Common myeloid progenitor, CD34-positive (primary cell): Measurements from ENCODE around the gene JAKMIP2.

ENCODE experiments used
- CTCF ChIA-PET: fragments of 350-600 bp; sonication (Branson Sonifier 250); formaldehyde crosslinking; loops from one replicate; lab custom pipeline; 2021; ENCODE audit warnings: antibody characterized with exemption; lab: Charles Lee
- POLR2A ChIA-PET: fragments of 350-600 bp; sonication (Branson Sonifier 250); formaldehyde crosslinking; loops from one replicate; lab custom pipeline; 2021; ENCODE audit warnings: antibody characterized with exemption; lab: Charles Lee
- DNase-seq, 3 donors: peaks; one replicate each; pipeline versions ENCODE4 v3.0.0 to v3.0.0-alpha.2; 2013
- H3K27ac ChIP-seq, 2 experiments: 1 replicate in 1 of 2; 2 replicates in 1 of 2; pipeline ENCODE4 v1.7.0; 2013; ENCODE audit warnings: inconsistent platforms in 2 of 2, low read length in 2 of 2, mild to moderate bottlenecking in 2 of 2, low read depth in 1 of 2, moderate library complexity in 1 of 2; ENCODE audit not compliant: severe bottlenecking in 2 of 2, insufficient read depth in 1 of 2, poor library complexity in 1 of 2
- H3K27me3 ChIP-seq, 5 experiments: replicated peaks in 2 of 5; 1 replicate in 3 of 5; 2 replicates in 2 of 5; pipeline versions ENCODE4 v1.6.1 to v1.7.0; 2013; ENCODE audit warnings: low read length in 4 of 5, mild to moderate bottlenecking in 2 of 5, moderate library complexity in 2 of 5, inconsistent platforms in 1 of 5; ENCODE audit not compliant: insufficient read depth in 5 of 5, control insufficient read depth in 4 of 5
- H3K36me3 ChIP-seq, 4 experiments: 1 replicate in 2 of 4; 2 replicates in 2 of 4; pipeline versions ENCODE4 v1.6.1 to v1.7.0; 2013; ENCODE audit warnings: low read length in 3 of 4, control low read depth in 1 of 4, mild to moderate bottlenecking in 1 of 4; ENCODE audit not compliant: control insufficient read depth in 4 of 4, insufficient read depth in 4 of 4
- H3K4me1 ChIP-seq, 4 experiments: 1 replicate in 3 of 4; 2 replicates in 1 of 4; pipeline versions ENCODE4 v1.6.1 to v1.7.1; 2013; ENCODE audit warnings: low read length in 3 of 4, mild to moderate bottlenecking in 3 of 4, control low read depth in 1 of 4, inconsistent platforms in 1 of 4, moderate library complexity in 1 of 4; ENCODE audit not compliant: control insufficient read depth in 4 of 4, insufficient read depth in 4 of 4; ENCODE audit errors: control extremely low read depth in 1 of 4
- H3K4me3 ChIP-seq, 7 experiments: 1 replicate in 4 of 7; 2 replicates in 3 of 7; pipeline versions ENCODE4 v1.5.1 to v1.7.0; 2013; ENCODE audit warnings: mild to moderate bottlenecking in 7 of 7, low read length in 6 of 7, moderate library complexity in 6 of 7, inconsistent platforms in 2 of 7, low read depth in 2 of 7, control low read depth in 1 of 7; ENCODE audit not compliant: insufficient read depth in 4 of 7, control insufficient read depth in 1 of 7; ENCODE audit errors: extremely low read depth in 1 of 7
- H3K9me3 ChIP-seq, 5 experiments: 1 replicate in 4 of 5; 2 replicates in 1 of 5; pipeline versions ENCODE4 v1.6.1 to v1.7.1; 2013; ENCODE audit warnings: low read length in 4 of 5, mild to moderate bottlenecking in 2 of 5, inconsistent platforms in 1 of 5, low read depth in 1 of 5, moderate library complexity in 1 of 5; ENCODE audit not compliant: control insufficient read depth in 4 of 5, insufficient read depth in 2 of 5; ENCODE audit errors: control extremely low read depth in 1 of 5
- WGBS: methylation state at CpG from one replicate; pipeline ENCODE4 v1.1.5; 2013; ENCODE audit not compliant: insufficient coverage; 5-methylcytosine and 5-hydroxymethylcytosine counted together

The JAKMIP2 gene

GRCh38 chr5:147659166-147659929 lies 123.2 kb downstream of the JAKMIP2 start:
- 99% methylated on average over 10 of the region's 15 CpGs for WGBS
- ChIA-PET CTCF (no interaction called here), POLR2A (no interaction called here)
- H3K36me3 ChIP-seq: peaks cover 0 to 28% (median 4%) of the 10 kb centered on the region in 4 experiments
- no peak overlapping the region for H3K4me3 ChIP-seq
- H3K9me3 ChIP-seq: peaks cover 0 to 4% (median 0%) of the 10 kb centered on the region in 5 experiments
- DNase-seq: no peak
- H3K4me1 ChIP-seq: peaks cover 0 to 12% (median 10%) of the 10 kb centered on the region in 4 experiments
- no peak overlapping the region for H3K27ac ChIP-seq
- no peaks in the 10 kb centered on the region for H3K27me3 ChIP-seq

GRCh38 chr5:147658293-147658932 lies 124.1 kb downstream of the JAKMIP2 start:
- Histone ChIP-seq H3K4me1 (peaks cover 0 to 12% (median 10%) of the 10 kb centered on the region in 4 experiments), H3K4me3 (peak overlapping the region in 1 of 7 experiments; percentile 18), H3K27ac (no peak overlapping the region), H3K36me3 (peaks cover 0 to 26% (median 3%) of the 10 kb centered on the region in 4 experiments), H3K27me3 (no peaks in the 10 kb centered on the region), H3K9me3 (peaks cover 0 to 2% (median 0%) of the 10 kb centered on the region in 5 experiments)
- 95% methylated on average over 6 of the region's 8 CpGs for WGBS
- ChIA-PET CTCF (no interaction called here), POLR2A (no interaction called here)
- peak in 2 of 3 donors; percentile 5 to 21 for DNase-seq

- no peak for DNase-seq
- H3K27me3 ChIP-seq: no peaks in the 10 kb centered on the region
- CTCF ChIA-PET: interaction anchor here (1.1 kb wide), 1 partner anchor 16 kb away, joined by 3 read pairs; no protein-coding TSS in a partner anchor
- H3K9me3 ChIP-seq: peaks cover 0 to under 1% (median 0%) of the 10 kb centered on the region in 5 experiments
- H3K36me3 ChIP-seq: peaks cover 4 to 39% (median 13%) of the 10 kb centered on the region in 4 experiments
- POLR2A ChIA-PET: no interaction called here
- H3K27ac ChIP-seq: no peak overlapping the region
- 100% methylated on average over 1 of the region's 1 CpG for WGBS
- no peak overlapping the region for H3K4me3 ChIP-seq
- no peaks in the 10 kb centered on the region for H3K4me1 ChIP-seq
These were observed 133.9 kb downstream of the JAKMIP2 start for GRCh38 chr5:147648597-147648996.

- DNase-seq: no peak
- no peak overlapping the region for H3K4me3 ChIP-seq
- ChIA-PET CTCF (interaction anchor here (1.0 kb wide), 1 partner anchor 17 kb away, joined by 3 read pairs; no protein-coding TSS in a partner anchor), POLR2A (no interaction called here)
- H3K27me3 ChIP-seq: no peaks in the 10 kb centered on the region
- H3K9me3 ChIP-seq: no peaks in the 10 kb centered on the region
- WGBS: 99% methylated on average over 8 of the region's 11 CpGs
- H3K4me1 ChIP-seq: no peaks in the 10 kb centered on the region
- H3K27ac ChIP-seq: no peak overlapping the region
- H3K36me3 ChIP-seq: peaks cover 14 to 58% (median 22%) of the 10 kb centered on the region in 4 experiments
These were observed 137.3 kb downstream of the JAKMIP2 start for GRCh38 chr5:147645197-147645596.

GRCh38 chr5:147644460-147644859 lies 138.1 kb downstream of the JAKMIP2 start:
- POLR2A ChIA-PET: no interaction called here
- H3K9me3 ChIP-seq: no peaks in the 10 kb centered on the region
- no CpG with 5 or more reads among the region's 1 CpG for WGBS
- no peak overlapping the region for H3K27ac ChIP-seq
- CTCF ChIA-PET: interaction anchor here (0.8 kb wide), 1 partner anchor 731 kb away, joined by 3 read pairs; no protein-coding TSS in a partner anchor
- H3K36me3 ChIP-seq: peaks cover 15 to 60% (median 23%) of the 10 kb centered on the region in 4 experiments
- no peak overlapping the region for H3K4me3 ChIP-seq
- no peaks in the 10 kb centered on the region for H3K27me3 ChIP-seq
- H3K4me1 ChIP-seq: no peaks in the 10 kb centered on the region
- DNase-seq: no peak

- Histone ChIP-seq H3K4me3 (no peak overlapping the region), H3K4me1 (no peaks in the 10 kb centered on the region), H3K27ac (no peak overlapping the region), H3K27me3 (no peaks in the 10 kb centered on the region), H3K9me3 (no peaks in the 10 kb centered on the region), H3K36me3 (peaks cover 18 to 62% (median 23%) of the 10 kb centered on the region in 4 experiments)
- POLR2A ChIA-PET: no interaction called here
- 100% methylated on average over 1 of the region's 1 CpG for WGBS
- no peak for DNase-seq
- CTCF ChIA-PET: interaction anchor here (0.9 to 1.3 kb wide), 3 partner anchors 10 to 21 kb away, joined by 3 to 4 read pairs (median 4); no protein-coding TSS in a partner anchor
These were observed 139.4 kb downstream of the JAKMIP2 start for GRCh38 chr5:147643142-147643541.
